A549 (cell line): ENCODE results near the gene ATL1. TPM values are rescaled to one million over a fixed set of nuclear protein-coding genes. Genes with fewer than 3 reads are reported as not detected.

Experiments used
- ATAC-seq, 2 experiments: fragments of 200-7000 bp in 1 of 2; fragments of >200 bp in 1 of 2; cut with Nextera tagmentation in 1 of 2; cut with Tn5 transposase in 1 of 2; 3 replicates each; pipeline versions ENCODE4 v1.8.0 to v1.9.1; 2018 to 2020; ENCODE audit warnings: mild to moderate bottlenecking in 1 of 2, moderate library complexity in 1 of 2
- CTCF ChIA-PET: fragments of 300-600 bp; sonication (Branson Sonifier 250); formaldehyde crosslinking; extraction: SDS; loops from one replicate; lab custom pipeline; 2021; ENCODE audit warnings: antibody characterized with exemption, inconsistent platforms; lab: Yijun Ruan, JAX
- POLR2A ChIA-PET: fragments of 350-600 bp; formaldehyde crosslinking; extraction: SDS; loops from one replicate; lab custom pipeline; 2021; ENCODE audit warnings: antibody characterized with exemption, inconsistent platforms; lab: Yijun Ruan, JAX
- DNase-seq, 2 experiments: peaks; one replicate each; pipeline versions ENCODE4 v3.0.0 to v3.0.0-alpha.2; 2011 to 2016; ENCODE audit warnings: low read depth in 1 of 2, low spot score in 1 of 2
- FAIRE-seq: peaks from 2 replicates; lab custom pipeline; 2011; peaks lifted over from hg19 to GRCh38; lab: Jason Lieb, UNC
- H3K27ac ChIP-seq, 2 experiments: fragments of >200 bp; sonication (Bioruptor Twin); formaldehyde crosslinking; 3 replicates each; pipeline ENCODE4 v1.5.1; 2016 to 2017
- H3K4me1 ChIP-seq: fragments of >200 bp; sonication (Bioruptor Twin); formaldehyde crosslinking; 3 replicates; pipeline ENCODE4 v1.6.1; 2016
- H3K4me2 ChIP-seq: fragments of >200 bp; sonication (Bioruptor Twin); formaldehyde crosslinking; 3 replicates; pipeline ENCODE4 v1.6.1; 2016
- H3K4me3 ChIP-seq: fragments of >200 bp; sonication (Bioruptor Twin); formaldehyde crosslinking; 3 replicates; pipeline ENCODE4 v1.5.1; 2016
- H3K9me3 ChIP-seq: fragments of >200 bp; sonication (Bioruptor Twin); formaldehyde crosslinking; 3 replicates; pipeline ENCODE4 v1.6.1; 2016
- CEBPB ChIP-seq, 2 experiments: fragments of >200 bp in 1 of 2; sonication (Bioruptor Twin) in 1 of 2; formaldehyde crosslinking in 1 of 2; IDR thresholded peaks; 2 replicates each; pipeline ENCODE4 v1.6.1; 2012 to 2016
- CHD4 ChIP-seq: fragments of 200-600 bp; sonication (generic); IDR thresholded peaks from 2 replicates; pipeline ENCODE4 v1.6.1; 2016; ENCODE audit warnings: antibody characterized with exemption, mild to moderate bottlenecking, borderline replicate concordance
- EHF ChIP-seq: fragments of 250-450 bp; sonication (Bioruptor Pico); IDR thresholded peaks from 2 replicates; pipeline ENCODE4 v1.5.0; 2020; ENCODE audit warnings: mild to moderate bottlenecking
- EP300 ChIP-seq, 2 experiments: fragments of >200 bp; sonication (Bioruptor Twin); formaldehyde crosslinking; IDR thresholded peaks; 2 replicates in 1 of 2; 3 replicates in 1 of 2; pipeline ENCODE4 v1.6.1; 2016 to 2017
- FOSB ChIP-seq: fragments of 250-450 bp; sonication (Bioruptor Pico); IDR thresholded peaks from 2 replicates; pipeline ENCODE4 v1.5.0; 2020; ENCODE audit warnings: mild to moderate bottlenecking, moderate library complexity
- FOSL2 ChIP-seq, 2 experiments: fragments of 450-650 bp in 1 of 2; fragments of >200 bp in 1 of 2; sonication (Bioruptor Twin) in 1 of 2; formaldehyde crosslinking; IDR thresholded peaks; 2 replicates each; pipeline versions ENCODE4 v1.5.0 to v1.6.1; 2016 to 2020; ENCODE audit warnings: mild to moderate bottlenecking in 1 of 2, moderate library complexity in 1 of 2
- FOXS1 ChIP-seq: fragments of 250-450 bp; sonication (Bioruptor Pico); IDR thresholded peaks from 2 replicates; pipeline ENCODE4 v1.5.0; 2020; ENCODE audit warnings: mild to moderate bottlenecking, moderate library complexity
- MYC ChIP-seq: IDR thresholded peaks from 2 replicates; pipeline ENCODE4 v1.6.1; 2012; ENCODE audit warnings: mild to moderate bottlenecking, inconsistent platforms, low read length, improper control_type of control experiment, borderline replicate concordance
- NR3C1 ChIP-seq: fragments of >200 bp; sonication (Bioruptor Twin); formaldehyde crosslinking; IDR thresholded peaks from 3 replicates; pipeline ENCODE4 v1.6.1; 2017
- POLR2A ChIP-seq: IDR thresholded peaks from 2 replicates; pipeline ENCODE4 v1.6.1; 2012; ENCODE audit warnings: mild to moderate bottlenecking, low read length
- RARB ChIP-seq: fragments of 250-450 bp; sonication (Bioruptor Pico); IDR thresholded peaks from 2 replicates; pipeline ENCODE4 v1.8.0; 2021; ENCODE audit warnings: mild to moderate bottlenecking, moderate library complexity
- RCOR1 ChIP-seq: fragments of 150-350 bp; IDR thresholded peaks from 2 replicates; pipeline ENCODE4 v1.6.1; 2014; ENCODE audit warnings: antibody characterized with exemption, low read length, low read depth
- REST ChIP-seq: fragments of 200-600 bp; sonication (generic); IDR thresholded peaks from 2 replicates; pipeline ENCODE4 v1.6.1; 2016; ENCODE audit warnings: antibody characterized with exemption, mild to moderate bottlenecking, moderate library complexity
- RNF2 ChIP-seq: fragments of 200-600 bp; sonication (generic); IDR thresholded peaks from 2 replicates; pipeline ENCODE4 v1.6.1; 2016; ENCODE audit warnings: low read depth, mild to moderate bottlenecking, antibody characterized with exemption, moderate library complexity, borderline replicate concordance
- SREBF2 ChIP-seq: fragments of 450-650 bp; IDR thresholded peaks from 2 replicates; pipeline ENCODE4 v1.6.1; 2014; ENCODE audit warnings: mild to moderate bottlenecking, moderate library complexity
- TFCP2L1 ChIP-seq: fragments of 250-450 bp; sonication (Bioruptor Pico); IDR thresholded peaks from 2 replicates; pipeline ENCODE4 v1.5.0; 2021; ENCODE audit warnings: mild to moderate bottlenecking
- TP53 ChIP-seq: fragments of 250-450 bp; sonication (Bioruptor Pico); IDR thresholded peaks from 2 replicates; pipeline ENCODE4 v1.5.0; 2021; ENCODE audit warnings: mild to moderate bottlenecking, moderate library complexity
- USF2 ChIP-seq: fragments of 450-650 bp; IDR thresholded peaks from 2 replicates; pipeline ENCODE4 v1.6.1; 2014; ENCODE audit warnings: antibody characterized with exemption
- ZFP36 ChIP-seq: fragments of 450-650 bp; IDR thresholded peaks from 2 replicates; pipeline ENCODE4 v1.6.1; 2014; ENCODE audit warnings: borderline replicate concordance; ENCODE audit not compliant: partially characterized antibody
- ZNF302 ChIP-seq: fragments of 250-450 bp; sonication (Bioruptor Pico); IDR thresholded peaks from 2 replicates; pipeline ENCODE4 v1.9.0; 2021; ENCODE audit warnings: inconsistent platforms, mild to moderate bottlenecking, moderate library complexity
- ZSCAN20 ChIP-seq: fragments of 250-450 bp; sonication (Bioruptor Pico); IDR thresholded peaks from 2 replicates; pipeline ENCODE4 v1.8.0; 2022; ENCODE audit warnings: mild to moderate bottlenecking, moderate library complexity
- WGBS: methylation state at CpG from one replicate; pipeline ENCODE4 v1.1.6; 2017; ENCODE audit errors: missing lambda C conversion rate; 5-methylcytosine and 5-hydroxymethylcytosine counted together
- polyA plus RNA-seq, 4 experiments: library from polyadenylated mRNA; depleted of rRNA in 3 of 4; stranded (reverse); fragments of >200 nt; fragmentation: RNase III in 1 of 4; extraction: RNeasy Plus Mini Kit Qiagen cat#74134 plus additional on column Dnase treatment in 1 of 4; gene quantifications; 2 replicates in 3 of 4; 3 replicates in 1 of 4; pipeline ENCODE4 v1.2.3, GENCODE V29; 2011 to 2017
- TF ChIP-seq, protein P1 (sequence below): fragments of >200 bp; sonication (Bioruptor Twin); formaldehyde crosslinking; IDR thresholded peaks from 3 replicates; pipeline ENCODE4 v1.6.1; 2016
- TF ChIP-seq, protein P2 (sequence below): IDR thresholded peaks from 2 replicates; pipeline ENCODE4 v1.6.1; 2012
- TF ChIP-seq, protein P3 (sequence below): fragments of >200 bp; sonication (Bioruptor Twin); formaldehyde crosslinking; IDR thresholded peaks from 2 replicates; pipeline ENCODE4 v1.6.1; 2016

ATL1 gene
- polyA plus RNA-seq, 2 of the 4 experiments (the other 2 are of a cell fraction) = 4.7 to 5.1 TPM

DNA sequence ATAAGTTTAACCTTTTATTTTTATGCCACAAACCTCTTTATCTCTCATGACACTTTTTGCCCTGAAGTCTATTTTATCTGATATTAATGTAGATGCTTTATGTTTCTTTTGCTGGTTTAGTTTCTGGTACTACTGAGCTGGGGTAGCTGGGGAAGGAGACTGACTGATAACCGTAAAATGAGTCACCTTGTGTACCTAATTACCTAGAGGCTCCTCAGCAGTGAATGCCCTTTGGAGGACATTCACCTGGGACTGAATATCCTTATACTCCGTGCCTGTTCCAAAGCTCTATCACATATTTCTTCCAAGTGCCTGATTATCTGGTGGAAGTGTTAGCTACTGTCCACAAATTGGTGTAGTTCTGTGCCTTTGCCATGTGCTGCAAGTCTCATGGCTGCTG, 13.9 kb downstream of the ATL1 start:
- CTCF ChIA-PET = interaction anchor here (0.6 to 1.4 kb wide), 2 partner anchors 24 to 415 kb away, joined by 3 read pairs; no protein-coding TSS in a partner anchor
- no peak overlapping the region for H3K4me2 ChIP-seq
- no peak overlapping the region for H3K4me3 ChIP-seq
- no peak for FAIRE-seq
- TF ChIP-seq, protein P1, sequence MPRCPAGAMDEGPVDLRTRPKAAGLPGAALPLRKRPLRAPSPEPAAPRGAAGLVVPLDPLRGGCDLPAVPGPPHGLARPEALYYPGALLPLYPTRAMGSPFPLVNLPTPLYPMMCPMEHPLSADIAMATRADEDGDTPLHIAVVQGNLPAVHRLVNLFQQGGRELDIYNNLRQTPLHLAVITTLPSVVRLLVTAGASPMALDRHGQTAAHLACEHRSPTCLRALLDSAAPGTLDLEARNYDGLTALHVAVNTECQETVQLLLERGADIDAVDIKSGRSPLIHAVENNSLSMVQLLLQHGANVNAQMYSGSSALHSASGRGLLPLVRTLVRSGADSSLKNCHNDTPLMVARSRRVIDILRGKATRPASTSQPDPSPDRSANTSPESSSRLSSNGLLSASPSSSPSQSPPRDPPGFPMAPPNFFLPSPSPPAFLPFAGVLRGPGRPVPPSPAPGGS = no peak
- TF ChIP-seq ZNF302 (CRISPR knock-in tag) (no peak), FOXS1 (no peak), REST (no peak), NR3C1 (no peak), ZFP36 (no peak), USF2 (no peak), TFCP2L1 (no peak), EHF (CRISPR knock-in tag) (no peak), EP300 (IDR thresholded peaks at IDR 0.05) (no peak), FOSL2 (IDR thresholded peaks at IDR 0.05) (no peak), FOSL2 (CRISPR knock-in tag; IDR thresholded peaks at IDR 0.05) (no peak), RCOR1 (no peak), RARB (CRISPR knock-in tag) (no peak), TP53 (CRISPR knock-in tag) (no peak), ZSCAN20 (CRISPR knock-in tag) (no peak), CHD4 (no peak)
- POLR2A ChIA-PET = no interaction called here
- ATAC-seq = no peak
- WGBS = 17% methylated on average over 2 of the region's 2 CpGs
- H3K27ac ChIP-seq = no peak overlapping the region
- H3K4me1 ChIP-seq = no peaks in the 10 kb centered on the region; the same call in 2 of the 3 replicates
- peaks cover 27% of the 10 kb centered on the region for H3K9me3 ChIP-seq
- DNase-seq = no peak

- no peak overlapping the region for H3K4me3 ChIP-seq
- ChIA-PET POLR2A (no interaction called here), CTCF (interaction anchor here (0.6 kb wide), 2 partner anchors 25 to 710 kb away, joined by 3 to 4 read pairs; no protein-coding TSS in a partner anchor)
- no peak for DNase-seq
- no peaks in the 10 kb centered on the region; the same call in 2 of the 3 replicates for H3K4me1 ChIP-seq
- no peak for ATAC-seq
- peak; percentile 49 for FAIRE-seq
- no peak overlapping the region for H3K27ac ChIP-seq
- no peak overlapping the region for H3K4me2 ChIP-seq
- no peak for TF ChIP-seq POLR2A
- TF ChIP-seq CEBPB (IDR thresholded peaks at IDR 0.05) = no peak
- TF ChIP-seq, protein P2, sequence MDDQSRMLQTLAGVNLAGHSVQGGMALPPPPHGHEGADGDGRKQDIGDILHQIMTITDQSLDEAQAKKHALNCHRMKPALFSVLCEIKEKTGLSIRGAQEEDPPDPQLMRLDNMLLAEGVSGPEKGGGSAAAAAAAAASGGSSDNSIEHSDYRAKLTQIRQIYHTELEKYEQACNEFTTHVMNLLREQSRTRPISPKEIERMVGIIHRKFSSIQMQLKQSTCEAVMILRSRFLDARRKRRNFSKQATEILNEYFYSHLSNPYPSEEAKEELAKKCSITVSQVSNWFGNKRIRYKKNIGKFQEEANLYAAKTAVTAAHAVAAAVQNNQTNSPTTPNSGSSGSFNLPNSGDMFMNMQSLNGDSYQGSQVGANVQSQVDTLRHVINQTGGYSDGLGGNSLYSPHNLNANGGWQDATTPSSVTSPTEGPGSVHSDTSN = no peak
- TF ChIP-seq SREBF2 = no peak
- TF ChIP-seq MYC = no peak
- TF ChIP-seq TP53 (CRISPR knock-in tag) = no peak
- TF ChIP-seq USF2 = no peak
- TF ChIP-seq, protein P3, sequence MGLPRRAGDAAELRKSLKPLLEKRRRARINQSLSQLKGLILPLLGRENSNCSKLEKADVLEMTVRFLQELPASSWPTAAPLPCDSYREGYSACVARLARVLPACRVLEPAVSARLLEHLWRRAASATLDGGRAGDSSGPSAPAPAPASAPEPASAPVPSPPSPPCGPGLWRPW = no peak
- TF ChIP-seq FOSB = no peak
- TF ChIP-seq RNF2 = no peak
- H3K9me3 ChIP-seq = peaks cover 8% of the 10 kb centered on the region; the same call in 2 of the 3 replicates
Measured at GRCh38 chr14:50575769-50576168, 15.8 kb downstream of the ATL1 start.
